Muscle layer of duodenum (tissue), 2 donors: ENCODE data around the gene SCD5.

Experiments
- H3K27ac ChIP-seq: one replicate; pipeline ENCODE4 v1.7.0; 2013; ENCODE audit warnings: mild to moderate bottlenecking, low read length
- H3K27me3 ChIP-seq: one replicate; pipeline ENCODE4 v1.7.0; 2013; ENCODE audit warnings: low read depth, mild to moderate bottlenecking, control low read depth, low read length
- H3K36me3 ChIP-seq, 2 donors: one replicate each; pipeline ENCODE4 v1.7.0; 2013; ENCODE audit warnings: low read length in 2 of 2, control low read depth in 1 of 2, mild to moderate bottlenecking in 1 of 2; ENCODE audit not compliant: insufficient read depth in 2 of 2, control insufficient read depth in 1 of 2
- H3K4me1 ChIP-seq, 2 donors: one replicate each; pipeline ENCODE4 v1.7.0; 2013; ENCODE audit warnings: low read length in 2 of 2, mild to moderate bottlenecking in 2 of 2, control low read depth in 1 of 2, moderate library complexity in 1 of 2; ENCODE audit not compliant: insufficient read depth in 2 of 2, control insufficient read depth in 1 of 2
- H3K4me3 ChIP-seq, 2 donors: one replicate each; pipeline ENCODE4 v1.7.0; 2013; ENCODE audit warnings: low read length in 2 of 2, low read depth in 1 of 2, mild to moderate bottlenecking in 1 of 2
- H3K9me3 ChIP-seq, 2 donors: one replicate each; pipeline ENCODE4 v1.7.0; 2013; ENCODE audit warnings: low read length in 2 of 2, control low read depth in 1 of 2, mild to moderate bottlenecking in 1 of 2; ENCODE audit not compliant: control insufficient read depth in 1 of 2
- donor health status: healthy.

SCD5 gene

DNA sequence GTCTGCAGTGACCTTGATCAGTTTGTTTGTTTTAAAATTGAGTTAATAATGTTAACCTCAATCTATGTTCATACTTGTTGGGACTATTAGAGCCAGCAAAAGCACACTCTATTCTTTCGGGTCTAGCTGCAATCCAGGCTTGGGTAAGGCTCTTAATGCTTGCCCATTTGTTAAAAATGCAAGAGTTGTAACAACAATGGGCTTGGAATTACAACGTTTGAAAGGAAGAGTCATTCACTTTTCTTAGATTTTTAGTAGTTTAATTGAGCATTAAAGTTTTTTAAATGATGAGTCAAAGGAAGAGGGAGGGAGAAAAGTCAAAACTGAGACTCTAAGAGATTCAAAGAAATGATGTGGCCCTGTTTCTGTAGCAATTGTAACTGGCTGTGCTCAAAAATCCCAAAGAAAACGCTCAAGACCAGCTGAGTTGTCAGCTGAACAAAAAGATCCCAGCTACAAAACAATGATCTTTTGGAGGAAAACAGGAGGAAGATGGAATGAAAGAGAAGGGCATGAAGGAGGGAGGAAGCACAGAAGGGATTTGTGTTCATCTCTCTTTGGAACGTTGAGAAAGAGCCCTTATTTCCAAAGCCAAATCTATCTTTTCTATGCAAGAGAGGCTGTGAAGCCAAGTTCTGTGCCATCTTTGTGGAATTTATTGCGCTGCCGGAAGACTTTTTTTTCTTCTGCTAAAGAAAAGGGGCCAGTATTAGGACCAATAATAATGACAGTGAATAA, 5.5 kb downstream of the SCD5 start:
- no peak overlapping the region for H3K4me3 ChIP-seq
- peaks cover 0 to 33% of the 10 kb centered on the region in 2 donors for H3K4me1 ChIP-seq
- no peaks in the 10 kb centered on the region for H3K36me3 ChIP-seq
- H3K9me3 ChIP-seq: no peaks in the 10 kb centered on the region
- no peak overlapping the region for H3K27ac ChIP-seq
- no peaks in the 10 kb centered on the region for H3K27me3 ChIP-seq

GRCh38 chr4:82791179-82791578, 7.4 kb downstream of the SCD5 start:
- no peak overlapping the region for H3K27ac ChIP-seq

GRCh38 chr4:82790060-82790660, 8.4 kb downstream of the SCD5 start:
- peaks cover 2 to 40% of the 10 kb centered on the region in 2 donors for H3K4me1 ChIP-seq
- H3K27ac ChIP-seq: no peak overlapping the region

More at GRCh38 chr4:82791179-82791578, 7.4 kb downstream of the SCD5 start:
- no peaks in the 10 kb centered on the region for H3K9me3 ChIP-seq
- no peak overlapping the region for H3K4me3 ChIP-seq
- H3K36me3 ChIP-seq: no peaks in the 10 kb centered on the region
- no peaks in the 10 kb centered on the region for H3K27me3 ChIP-seq
- peaks cover 0 to 30% of the 10 kb centered on the region in 2 donors for H3K4me1 ChIP-seq

DNA sequence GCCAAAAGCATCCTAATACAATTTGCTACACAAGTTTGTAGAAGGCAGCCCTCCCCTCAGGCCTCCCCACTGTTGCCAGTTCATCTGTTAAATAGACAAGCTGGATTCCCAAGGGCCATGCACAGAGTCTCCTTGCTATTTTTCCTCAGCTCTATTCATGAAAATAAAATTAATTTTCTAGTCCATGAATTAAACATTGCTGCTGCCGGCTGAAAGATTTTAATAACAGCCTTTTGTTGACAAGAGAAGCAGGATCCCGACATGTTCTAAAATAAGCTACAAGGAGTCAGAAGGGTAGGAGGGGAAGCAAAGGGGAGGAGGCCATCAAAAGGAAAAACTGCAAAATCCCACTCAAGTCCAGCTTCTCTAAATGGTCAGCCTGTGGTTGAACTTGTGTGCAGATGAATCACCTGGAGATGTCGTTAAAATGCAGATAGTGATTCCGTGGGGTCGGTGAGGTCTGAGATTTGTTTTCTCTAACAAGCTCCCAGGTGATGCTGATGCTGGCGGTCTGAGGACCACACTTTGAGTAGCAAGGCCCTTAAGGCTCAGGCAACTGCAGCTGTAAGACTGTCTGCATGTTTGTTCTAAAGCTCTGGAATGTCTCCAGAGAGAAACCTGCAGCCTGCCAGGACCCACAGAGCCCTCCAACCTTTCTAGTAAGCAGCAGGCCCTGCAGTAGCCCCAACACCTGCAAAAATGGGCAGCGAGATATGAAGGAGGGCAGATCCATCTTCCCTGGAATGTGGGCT, 9.4 kb downstream of the SCD5 start:
- Histone ChIP-seq H3K4me1 (peaks cover 10 to 48% of the 10 kb centered on the region in 2 donors), H3K27ac (no peak overlapping the region), H3K27me3 (no peaks in the 10 kb centered on the region), H3K9me3 (no peaks in the 10 kb centered on the region), H3K4me3 (no peak overlapping the region), H3K36me3 (no peaks in the 10 kb centered on the region)

More at GRCh38 chr4:82790060-82790660, 8.4 kb downstream of the SCD5 start:
- no peaks in the 10 kb centered on the region for H3K9me3 ChIP-seq
- no peaks in the 10 kb centered on the region for H3K27me3 ChIP-seq
- no peaks in the 10 kb centered on the region for H3K36me3 ChIP-seq
- H3K4me3 ChIP-seq: no peak overlapping the region

DNA sequence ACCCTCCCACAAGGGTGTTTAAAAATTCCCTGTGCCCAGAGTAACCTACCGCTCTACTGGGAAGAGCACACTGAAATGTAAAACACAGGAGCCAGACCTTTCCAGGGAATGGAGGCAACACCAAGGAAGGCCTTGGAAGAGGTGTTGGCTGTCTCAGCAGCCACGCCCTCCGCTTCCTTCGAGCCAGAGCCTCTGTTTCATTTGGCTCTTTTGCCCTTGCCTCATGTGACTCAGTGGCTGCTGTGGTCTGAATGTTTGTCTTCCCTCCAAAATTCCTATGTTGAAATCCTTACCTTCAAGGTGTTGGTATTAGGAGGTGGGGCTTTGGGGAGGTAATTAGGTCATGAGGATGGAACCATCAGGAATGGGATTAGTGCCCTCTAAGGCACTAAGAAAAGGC, 11.3 kb downstream of the SCD5 start:
- Histone ChIP-seq H3K27ac (no peak overlapping the region), H3K27me3 (no peaks in the 10 kb centered on the region), H3K4me1 (peaks cover 10 to 48% of the 10 kb centered on the region in 2 donors), H3K9me3 (no peaks in the 10 kb centered on the region), H3K4me3 (no peak overlapping the region), H3K36me3 (no peaks in the 10 kb centered on the region)

DNA sequence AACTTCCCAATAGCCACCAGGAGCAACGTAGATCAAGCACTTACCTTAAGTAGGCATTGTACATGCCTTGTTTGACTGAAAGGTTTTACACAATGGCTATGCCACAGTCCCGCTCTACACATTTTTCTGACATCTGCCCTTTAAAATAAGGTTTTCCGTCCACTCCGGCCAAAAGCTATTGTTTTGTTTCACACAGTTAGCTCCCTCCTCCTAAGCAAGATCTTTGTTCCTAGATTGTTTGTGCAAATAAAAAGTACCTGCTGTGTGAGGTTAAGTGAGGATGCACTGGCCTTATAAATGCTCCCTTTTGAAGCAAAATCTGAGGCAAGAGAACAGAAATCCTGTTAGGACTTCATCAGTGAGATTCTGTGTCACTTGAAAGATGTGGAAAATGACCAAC, 11.8 kb downstream of the SCD5 start:
- H3K9me3 ChIP-seq: no peaks in the 10 kb centered on the region
- H3K4me1 ChIP-seq: peaks cover 10 to 52% of the 10 kb centered on the region in 2 donors
- no peak overlapping the region for H3K4me3 ChIP-seq
- no peaks in the 10 kb centered on the region for H3K27me3 ChIP-seq
- no peak overlapping the region for H3K27ac ChIP-seq
- no peaks in the 10 kb centered on the region for H3K36me3 ChIP-seq

DNA sequence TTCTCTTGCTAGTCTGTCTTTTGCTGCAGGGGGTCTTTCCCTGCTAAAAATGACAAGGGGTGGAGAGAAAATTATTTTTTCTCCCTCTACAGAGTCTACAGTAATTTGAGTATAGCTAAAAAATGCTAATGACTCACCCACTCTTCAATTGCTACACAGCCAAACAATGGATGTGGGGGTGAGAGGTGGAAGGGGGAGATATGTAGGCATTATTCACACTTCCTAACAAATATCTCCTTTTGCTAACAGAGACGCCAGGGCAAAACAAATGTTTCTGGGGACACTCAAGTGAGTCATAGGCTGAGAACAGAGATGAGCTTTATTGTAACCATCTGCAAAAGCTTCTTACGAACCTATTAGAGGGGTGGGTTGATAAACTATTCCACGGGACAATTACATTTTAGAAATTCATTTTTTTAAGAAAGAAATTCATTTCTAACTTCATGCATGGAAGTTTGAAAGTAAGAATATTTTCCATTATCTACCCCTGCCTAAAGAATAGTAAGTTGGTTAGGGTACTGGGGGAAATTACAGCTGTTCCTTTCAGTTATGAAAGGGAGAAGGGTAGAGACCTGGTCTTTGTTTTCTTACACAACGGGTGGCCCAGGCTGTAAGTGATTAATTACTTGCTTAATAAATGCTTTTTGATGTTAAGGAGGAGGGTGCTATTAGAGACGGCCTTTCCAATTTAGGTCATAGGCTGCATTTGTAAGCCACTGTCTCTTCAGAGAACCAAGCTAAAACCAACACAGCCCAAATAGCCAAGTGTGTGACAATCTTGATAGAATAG, 12.8 kb downstream of the SCD5 start:
- no peaks in the 10 kb centered on the region for H3K36me3 ChIP-seq
- no peak overlapping the region for H3K27ac ChIP-seq
- H3K27me3 ChIP-seq: no peaks in the 10 kb centered on the region
- peaks cover 10 to 61% of the 10 kb centered on the region in 2 donors for H3K4me1 ChIP-seq
- H3K9me3 ChIP-seq: no peaks in the 10 kb centered on the region
- H3K4me3 ChIP-seq: no peak overlapping the region

- Histone ChIP-seq H3K4me1 (peaks cover 10 to 69% of the 10 kb centered on the region in 2 donors), H3K36me3 (no peaks in the 10 kb centered on the region), H3K27ac (no peak overlapping the region), H3K27me3 (no peaks in the 10 kb centered on the region), H3K9me3 (no peaks in the 10 kb centered on the region), H3K4me3 (peak overlapping the region in 1 of 2 donors; percentile 5)
These were observed 13.7 kb downstream of the SCD5 start for GRCh38 chr4:82784681-82785610.

DNA sequence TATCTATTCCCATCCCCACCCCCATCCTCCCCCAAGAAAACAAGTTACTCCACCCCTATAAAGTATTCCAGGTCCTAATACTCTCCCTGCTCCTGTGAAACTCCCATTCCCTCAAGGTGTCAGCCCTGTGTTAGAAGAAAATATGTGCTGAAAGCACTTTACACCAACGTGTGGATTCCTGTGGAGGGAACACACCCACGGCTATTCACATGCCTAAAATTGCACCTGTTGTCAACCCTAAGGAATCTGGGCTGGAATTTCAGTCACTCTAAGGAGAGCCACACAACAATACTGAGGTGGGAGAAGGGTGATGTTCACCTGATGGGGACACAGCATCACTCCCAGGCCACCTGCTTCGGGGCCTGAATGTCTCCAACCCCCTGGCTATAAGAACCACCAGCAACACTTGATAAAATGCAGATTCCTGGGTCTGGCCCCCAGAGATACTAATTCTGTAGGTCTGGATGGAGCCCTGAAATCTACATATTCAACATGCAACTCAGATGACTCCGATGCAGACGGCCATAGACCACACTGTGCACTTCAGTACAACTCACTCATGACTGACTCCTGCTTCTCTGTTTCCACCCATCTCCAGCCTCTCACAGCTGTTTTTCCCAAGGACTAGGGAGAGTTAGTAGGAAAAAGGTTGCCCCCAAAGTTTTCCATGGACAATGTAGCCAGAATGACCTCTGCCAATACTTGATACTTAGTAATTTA, 15.8 kb downstream of the SCD5 start:
- H3K27me3 ChIP-seq: no peaks in the 10 kb centered on the region
- no peak overlapping the region for H3K4me3 ChIP-seq
- no peaks in the 10 kb centered on the region for H3K9me3 ChIP-seq
- H3K27ac ChIP-seq: no peak overlapping the region
- peaks cover 10 to 52% of the 10 kb centered on the region in 2 donors for H3K4me1 ChIP-seq
- no peaks in the 10 kb centered on the region for H3K36me3 ChIP-seq

DNA sequence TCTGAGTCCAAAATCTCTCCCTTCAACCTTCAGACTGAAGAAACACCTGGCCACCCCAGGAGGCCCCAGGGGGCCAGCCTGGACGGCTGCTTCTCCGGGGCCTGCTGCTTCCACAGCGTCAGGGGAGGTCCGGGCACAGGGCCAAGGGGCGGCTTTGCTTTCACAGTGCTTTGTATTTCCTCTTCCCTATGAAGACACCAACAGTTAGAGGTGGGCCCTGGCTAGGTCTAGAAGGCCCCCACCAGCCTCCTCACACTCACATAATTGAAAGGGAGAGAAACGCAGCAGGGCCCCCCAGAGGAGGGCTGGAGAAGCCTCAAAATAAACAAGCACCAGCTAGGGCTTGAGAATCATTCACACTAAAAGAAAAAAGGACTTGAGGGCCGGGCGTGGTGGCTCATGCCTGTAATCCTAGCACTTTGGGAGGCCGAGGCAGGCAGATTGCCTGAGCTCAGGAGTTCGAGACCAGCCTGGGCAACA, 17.8 kb downstream of the SCD5 start:
- H3K4me1 ChIP-seq: peaks cover 10 to 36% of the 10 kb centered on the region in 2 donors
- no peaks in the 10 kb centered on the region for H3K9me3 ChIP-seq
- H3K36me3 ChIP-seq: no peaks in the 10 kb centered on the region
- no peaks in the 10 kb centered on the region for H3K27me3 ChIP-seq
- no peak overlapping the region for H3K4me3 ChIP-seq
- no peak overlapping the region for H3K27ac ChIP-seq
